HG02678 (cell line): ENCODE measurements around the gene TCEA2.

Experiments used
- ATAC-seq: cut with Tn5 transposase; IDR thresholded peaks from one replicate; pipeline ENCODE4 v1.9.1; 2021; ENCODE audit warnings: mild to moderate bottlenecking, moderate library complexity; ENCODE audit not compliant: unreplicated experiment

Gene TCEA2

GRCh38 chr20:64048402-64049044 is 14.5 kb upstream of the TCEA2 start:
- no peak for ATAC-seq

DNA sequence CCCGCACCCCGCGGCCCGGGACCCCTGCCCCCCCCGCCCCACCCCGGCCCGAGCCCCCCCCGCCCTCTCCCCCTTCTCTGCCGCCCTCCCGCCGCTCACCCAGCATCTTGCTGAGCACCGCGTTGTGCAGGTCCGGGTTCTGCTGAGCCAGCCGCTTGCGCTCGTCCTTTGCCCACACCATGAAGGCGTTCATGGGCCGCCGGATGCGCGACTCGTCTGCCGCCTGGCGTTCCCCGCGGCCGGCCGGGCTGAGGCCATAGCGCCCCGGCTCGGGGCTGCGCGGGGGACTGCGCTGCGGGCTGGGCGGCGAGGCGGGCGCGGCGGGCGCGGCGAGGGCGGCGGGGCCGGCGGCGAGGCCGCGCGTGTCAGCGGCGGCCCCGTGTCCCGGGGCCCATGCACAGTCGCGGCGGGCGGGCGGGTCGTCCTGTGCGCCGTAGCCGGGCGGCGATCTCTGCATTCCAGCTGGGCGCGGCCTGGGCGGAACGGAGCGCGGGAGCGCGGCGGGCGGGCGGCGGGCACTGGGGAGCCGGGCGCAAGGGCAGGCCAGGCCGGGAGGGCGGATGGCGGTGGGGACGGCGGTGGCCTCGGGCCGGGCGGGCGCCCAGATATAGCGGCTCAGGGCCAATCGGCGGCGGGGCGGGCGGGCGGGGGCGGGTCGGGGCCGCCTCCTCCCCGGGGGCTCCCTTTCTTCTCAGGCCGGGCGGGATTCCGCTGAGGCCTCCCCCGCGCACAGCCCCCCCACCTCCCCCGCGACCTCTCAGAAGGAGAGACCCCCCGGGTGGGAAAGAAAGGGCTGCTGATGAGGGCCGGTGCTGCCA is 13.7 kb upstream of the TCEA2 start, which contains the start of gene SOX18:
Gene SOX18 (minus strand): TSS at position 580 of the 818 bp plus-strand sequence. CDS start 123 bp downstream, at position 457.
- ATAC-seq: no peak

DNA sequence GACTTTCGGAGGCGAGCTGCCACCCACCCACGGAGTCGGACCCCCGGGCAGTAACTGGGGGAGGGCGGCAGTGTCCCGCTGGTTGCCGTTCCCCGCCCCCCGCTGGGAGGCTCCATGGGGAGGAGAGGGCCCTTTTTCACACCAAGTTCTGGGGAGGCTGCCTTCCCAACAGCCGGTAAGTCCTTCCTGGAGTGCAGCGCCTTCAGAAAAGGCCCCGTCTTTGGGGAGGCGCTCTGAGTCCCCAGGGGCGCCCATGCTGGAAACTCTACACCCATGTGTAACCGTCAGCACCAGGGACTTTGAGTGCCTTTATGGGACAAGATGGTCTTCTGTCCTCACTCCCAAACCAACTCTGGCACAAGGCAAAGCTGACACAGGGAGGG is 13.1 kb upstream of the TCEA2 start:
- ATAC-seq: no peak

DNA sequence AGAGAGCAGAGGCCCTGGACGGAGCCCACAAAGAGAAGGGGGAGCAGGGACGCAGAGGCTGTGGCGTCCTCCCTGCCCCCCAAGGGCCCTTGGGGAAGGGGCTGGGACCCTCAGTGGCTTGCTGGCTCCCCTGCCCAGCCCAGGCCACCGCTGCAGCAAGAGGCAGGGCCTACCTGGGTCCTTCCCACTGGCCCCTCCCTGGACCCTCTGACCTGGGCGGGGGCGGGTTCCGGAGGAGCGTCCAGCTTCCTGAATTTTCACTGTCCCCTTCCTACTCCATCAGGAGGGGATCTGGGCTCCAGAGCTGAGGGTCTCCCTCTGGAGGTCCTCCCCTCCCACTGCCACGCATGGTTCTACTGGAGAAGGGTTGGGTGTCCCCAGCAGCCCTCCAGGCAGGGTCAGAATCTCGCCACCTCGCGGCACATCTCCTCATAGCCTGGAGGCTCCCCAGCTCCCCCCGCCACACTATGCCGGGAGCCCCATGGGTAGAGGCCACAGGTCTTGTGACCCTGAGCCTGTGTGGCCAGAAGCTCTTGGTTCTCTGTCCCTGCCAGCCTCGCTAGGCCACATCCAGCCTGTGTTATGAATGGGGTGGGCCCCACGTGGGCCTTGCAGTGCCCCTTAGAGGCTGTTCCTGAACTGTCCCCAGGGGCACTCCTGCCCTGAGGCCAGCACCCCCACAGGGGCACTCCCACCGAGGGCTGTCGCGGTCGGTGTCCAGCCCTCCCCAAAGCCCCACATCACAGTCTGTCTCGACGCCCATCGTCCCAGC is 12.6 kb upstream of the TCEA2 start:
- no peak for ATAC-seq

DNA sequence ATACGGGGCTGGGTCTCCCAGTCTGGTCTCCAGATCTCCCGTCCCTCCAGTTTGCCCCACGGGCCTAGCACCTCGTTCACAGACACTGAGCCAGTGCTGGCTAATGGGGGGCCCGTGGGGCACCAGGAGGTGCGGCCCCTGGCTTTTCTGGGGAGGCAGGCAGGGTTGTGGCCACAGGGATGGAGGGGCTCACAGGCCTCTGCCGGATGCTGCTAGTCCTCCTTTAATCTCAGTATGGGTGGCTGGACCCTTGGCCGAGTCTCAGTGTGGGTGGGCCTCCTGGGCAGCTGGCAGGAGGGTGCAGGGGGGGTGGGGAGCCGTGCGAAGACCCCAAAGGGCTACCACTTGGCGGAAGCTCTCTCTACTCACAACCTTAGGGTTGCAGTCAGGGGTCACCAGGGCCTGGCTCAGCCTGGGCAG is 12.0 kb upstream of the TCEA2 start:
- ATAC-seq: no peak

DNA sequence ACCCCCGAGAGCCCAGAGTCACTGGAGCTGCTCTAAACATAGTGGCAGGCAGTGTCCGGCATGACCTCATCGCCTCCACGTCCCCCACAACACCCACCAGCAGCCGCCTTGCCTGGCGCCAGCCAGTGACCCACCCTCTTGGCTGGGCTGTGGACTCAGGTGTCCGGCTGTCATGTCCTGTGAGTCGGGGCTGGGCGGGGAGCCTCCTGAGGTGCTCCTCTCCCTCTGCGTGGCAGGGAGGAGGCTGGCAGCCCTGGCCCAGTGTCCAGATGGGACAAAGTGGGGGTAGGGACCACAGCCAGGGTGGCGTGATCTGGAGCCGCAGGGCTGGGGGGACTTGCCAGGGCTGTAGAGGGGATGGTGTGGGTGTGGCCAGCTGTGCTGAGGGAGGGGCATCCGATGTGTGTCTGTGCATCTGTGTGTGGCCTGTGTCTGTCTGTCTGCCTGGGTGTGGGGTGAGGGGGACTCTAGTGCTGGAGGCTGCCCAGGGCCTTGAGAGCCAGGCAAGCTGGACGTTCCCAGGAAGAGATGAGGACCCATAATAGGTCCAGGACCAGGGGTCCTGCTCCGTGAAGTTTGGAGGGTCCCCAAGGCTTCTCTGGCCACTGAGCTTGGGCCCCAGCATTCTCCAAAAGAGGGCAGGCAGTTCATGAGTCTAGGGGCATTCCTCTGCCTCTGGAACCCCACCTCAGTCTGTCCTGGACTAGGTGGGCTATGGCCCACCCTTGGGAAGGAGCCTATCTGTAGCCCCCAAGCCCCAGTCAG is 11.3 kb upstream of the TCEA2 start:
- ATAC-seq: no peak

- ATAC-seq: no peak
Measured at GRCh38 chr20:64052326-64052722, 10.7 kb upstream of the TCEA2 start.

DNA sequence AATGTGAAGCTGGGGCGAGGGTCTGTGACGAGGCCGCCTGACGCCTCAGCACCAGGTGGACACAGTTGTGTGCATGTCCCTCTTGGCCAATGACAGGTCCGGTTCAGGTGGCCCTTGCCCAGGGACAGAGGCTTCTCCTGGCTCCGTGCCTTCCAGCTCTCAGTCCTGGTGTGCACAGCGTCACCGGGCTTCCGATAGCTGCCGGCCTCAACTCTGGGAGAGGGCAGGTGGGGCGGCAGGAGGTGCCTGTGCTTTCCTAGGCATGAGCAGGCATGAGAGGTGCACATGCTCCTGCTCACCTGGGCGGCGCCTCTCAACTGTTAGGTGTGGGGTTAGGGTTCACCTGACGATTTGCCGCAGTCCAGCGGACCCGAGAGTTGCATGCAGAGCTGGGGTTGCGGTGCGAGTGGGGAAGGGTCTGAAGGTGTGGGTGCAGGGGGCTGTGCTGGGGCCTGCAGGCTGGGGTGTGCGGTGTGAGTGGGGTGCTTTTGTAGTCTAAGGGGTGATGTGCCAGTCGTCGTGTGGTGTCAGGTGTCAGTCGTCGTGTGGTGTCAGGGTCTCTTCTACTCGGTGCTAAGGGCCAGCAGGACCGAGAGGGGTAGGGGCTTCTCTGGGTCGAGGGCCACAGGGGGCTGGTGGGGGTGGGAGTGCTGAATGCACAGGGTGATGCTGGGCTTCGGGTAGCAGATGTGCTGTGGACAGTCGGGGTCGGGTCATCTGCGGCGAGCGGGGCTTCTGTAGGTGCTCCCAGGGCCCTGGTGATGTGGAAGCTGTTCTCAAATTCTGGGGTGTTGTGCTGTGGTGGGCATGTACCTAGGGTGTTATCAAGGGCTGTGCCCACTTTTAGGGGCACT is 9.8 kb upstream of the TCEA2 start:
- ATAC-seq: no peak

- ATAC-seq: no peak
Measured at GRCh38 chr20:64053841-64054661, 8.9 kb upstream of the TCEA2 start.

DNA sequence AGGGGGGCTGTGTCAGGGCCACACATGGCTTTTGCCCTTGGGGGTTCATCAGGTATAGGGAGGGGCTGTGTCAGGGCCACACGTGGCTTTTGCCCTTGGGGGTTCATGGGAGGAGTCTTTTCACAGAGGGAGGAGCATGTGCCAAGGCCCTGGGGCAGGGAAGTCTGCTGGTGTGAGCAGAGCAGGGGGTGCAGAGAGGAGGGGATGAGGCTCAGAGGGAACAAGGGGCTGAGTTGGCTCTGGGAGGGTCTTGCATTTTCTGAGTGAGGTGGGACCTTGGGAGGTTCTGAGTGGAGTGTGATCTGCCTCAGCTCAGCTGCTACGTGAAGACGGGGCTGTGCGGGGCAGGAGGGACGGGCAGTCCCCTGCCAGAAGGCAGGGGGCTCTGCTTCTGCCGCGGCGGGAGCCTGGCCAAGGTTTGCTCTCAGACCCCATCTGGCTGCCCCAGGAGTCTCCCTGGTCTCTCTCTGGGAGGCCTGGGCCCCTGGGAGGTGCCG is 7.6 kb upstream of the TCEA2 start:
- no peak for ATAC-seq

DNA sequence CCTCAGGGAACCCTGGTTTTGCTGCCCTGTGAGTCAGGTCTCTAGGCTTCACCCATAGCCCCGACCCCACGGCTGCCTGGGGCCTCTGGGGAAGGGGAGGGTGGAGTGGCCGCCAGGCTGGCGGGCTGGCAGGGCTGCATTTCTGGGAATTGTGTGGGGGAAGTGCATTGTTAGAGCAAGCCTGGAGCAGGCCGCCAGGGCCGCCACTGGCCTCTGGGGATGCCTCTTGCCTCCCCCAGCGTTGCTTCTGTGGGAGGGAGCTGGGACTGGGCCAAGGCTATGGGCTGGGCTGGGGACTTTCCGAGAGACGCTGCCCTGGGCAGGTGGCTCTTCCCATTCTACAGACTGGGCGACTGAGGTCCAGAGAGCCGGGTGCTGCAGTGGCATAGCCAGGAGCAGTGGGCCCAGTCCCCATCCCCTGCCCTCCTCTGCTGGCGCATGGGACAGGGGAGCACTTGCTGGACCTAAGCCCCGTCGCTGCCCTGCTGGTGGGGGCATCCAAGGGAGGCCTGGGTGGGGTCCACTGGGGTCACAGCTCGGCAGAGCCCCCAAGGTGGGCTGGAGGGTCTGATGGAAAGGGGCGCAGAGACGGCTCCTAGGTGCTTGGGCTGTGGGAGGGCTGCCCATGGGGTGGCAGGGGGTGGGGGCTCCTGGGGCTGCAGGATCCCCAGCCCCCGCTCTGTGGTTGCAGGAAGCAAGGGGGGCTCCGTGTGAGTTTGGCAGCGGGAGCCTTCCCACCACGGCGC is 6.9 kb upstream of the TCEA2 start:
- ATAC-seq: no peak

GRCh38 chr20:64056639-64056888 is 6.4 kb upstream of the TCEA2 start:
- no peak for ATAC-seq

DNA sequence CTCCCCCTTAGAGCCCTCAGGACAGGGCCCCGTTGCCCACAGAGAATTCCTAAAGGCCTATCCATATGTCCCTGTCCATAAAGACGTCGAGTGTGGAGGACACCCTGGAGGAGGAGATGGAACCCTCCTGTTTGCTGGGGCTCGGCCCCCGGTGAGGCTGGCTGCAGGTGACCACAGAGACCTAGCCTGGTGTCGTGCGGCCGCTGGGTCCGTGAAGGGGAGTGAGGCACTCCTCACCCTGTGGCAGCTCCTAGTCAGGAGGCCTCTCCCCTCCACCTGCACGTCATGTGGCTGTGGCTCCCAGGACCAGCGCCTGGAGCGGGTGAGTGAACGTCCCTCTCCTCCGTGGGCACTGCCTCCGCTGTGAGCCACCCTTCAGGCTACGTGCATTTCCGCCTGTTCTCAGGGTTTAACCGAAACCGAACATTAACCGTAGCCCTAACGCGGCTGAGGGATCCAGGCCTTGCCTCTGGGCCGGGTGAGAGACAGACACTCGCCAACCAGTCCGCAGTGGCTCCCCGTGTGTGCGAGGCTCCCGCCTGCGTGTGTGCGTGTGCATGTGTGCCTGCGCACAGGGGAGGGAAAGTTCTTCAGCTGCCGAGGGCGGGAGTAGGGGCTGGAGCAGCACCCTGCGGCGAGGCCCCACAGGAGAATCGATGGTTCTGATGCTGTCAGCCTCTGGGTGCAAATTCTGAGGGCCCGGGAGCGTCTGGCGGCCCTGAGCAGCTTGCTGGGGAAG is 5.9 kb upstream of the TCEA2 start:
- no peak for ATAC-seq

DNA sequence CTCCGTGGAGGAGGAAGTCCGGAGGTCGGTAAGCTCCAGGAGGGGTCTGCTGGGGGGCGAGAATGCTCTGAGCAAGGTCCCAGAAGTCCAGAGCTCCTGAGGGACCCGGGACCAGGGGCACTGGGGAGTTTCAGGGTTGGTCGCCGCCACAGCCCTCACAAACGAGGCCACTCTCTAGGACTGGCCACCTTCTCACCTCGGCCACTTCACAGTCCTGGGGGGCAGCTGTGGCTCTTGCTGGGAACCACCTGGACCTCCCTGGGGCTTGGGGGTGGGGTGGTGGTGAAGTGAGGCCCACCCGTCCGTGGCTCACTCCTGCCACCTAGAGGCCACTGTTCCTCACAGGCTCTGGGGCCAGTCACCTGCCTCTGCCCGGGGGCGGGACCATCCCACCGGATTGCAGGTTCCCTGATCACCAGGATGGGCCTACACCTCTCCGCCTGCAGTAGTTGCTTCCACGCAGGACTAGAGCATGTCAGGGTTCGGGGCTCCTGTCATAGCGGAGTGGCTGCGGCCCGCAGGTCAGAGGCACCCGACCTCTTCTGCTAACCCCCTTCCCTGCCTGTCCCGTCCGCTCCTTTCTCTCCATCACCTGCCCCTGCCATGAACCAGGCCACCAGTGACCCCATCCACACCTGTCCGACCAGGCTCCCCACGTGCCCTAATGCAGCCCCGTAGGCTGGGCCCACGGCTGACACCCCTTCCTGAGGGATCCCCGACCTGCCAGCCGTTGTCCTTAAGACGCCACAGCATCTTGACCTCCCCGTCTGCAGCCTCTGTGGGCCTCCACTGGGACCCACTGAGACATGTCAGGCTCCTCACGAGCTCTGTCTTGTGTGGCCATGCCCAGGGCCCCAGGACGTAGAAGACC is 5.1 kb upstream of the TCEA2 start:
- ATAC-seq: no peak

DNA sequence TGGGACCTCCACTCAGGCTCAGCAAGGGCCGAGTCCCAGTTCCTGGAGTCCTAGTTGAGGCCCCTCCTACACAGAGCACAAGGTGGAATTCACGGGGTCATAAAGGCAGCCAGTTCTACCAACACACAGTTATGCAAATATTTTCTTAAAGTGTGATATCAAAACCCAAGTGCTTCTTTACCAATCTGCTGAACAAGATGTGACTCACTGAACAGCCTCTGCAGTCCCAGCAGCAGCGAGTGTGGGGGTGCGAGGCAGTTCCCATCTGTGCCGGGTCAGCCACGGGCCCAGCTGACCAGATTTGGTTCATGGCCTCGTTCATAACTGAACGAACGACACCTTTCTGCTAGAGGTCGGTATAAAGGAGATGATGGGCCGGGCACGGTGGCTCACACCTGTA is 4.5 kb upstream of the TCEA2 start:
- no peak for ATAC-seq

GRCh38 chr20:64062276-64062595 is 762 bp upstream of the TCEA2 start:
- ATAC-seq: no peak
